Nephron progenitor cell (in vitro differentiated cells): ENCODE measurements around the gene NEK8.

Experiments
- DNase-seq: peaks from one replicate; pipeline ENCODE4 v3.0.0; 2021
- H3K27ac Mint-ChIP-seq: 2 replicates; pipeline ENCODE4 v1.8.0; 2021; ENCODE audit warnings: mild to moderate bottlenecking, moderate library complexity, mixed read lengths
- H3K27me3 Mint-ChIP-seq: 2 replicates; pipeline ENCODE4 v1.8.0; 2021; ENCODE audit warnings: mild to moderate bottlenecking, low read depth, mixed read lengths; ENCODE audit not compliant: poor library complexity
- H3K36me3 Mint-ChIP-seq: 2 replicates; pipeline ENCODE4 v1.8.0; 2021; ENCODE audit warnings: low read depth, mixed read lengths
- H3K4me1 Mint-ChIP-seq: 2 replicates; pipeline ENCODE4 v1.8.0; 2021; ENCODE audit warnings: mixed read lengths
- H3K4me3 Mint-ChIP-seq: 2 replicates; pipeline ENCODE4 v1.8.0; 2021; ENCODE audit warnings: mild to moderate bottlenecking, moderate library complexity, mixed read lengths
- H3K9me3 Mint-ChIP-seq: 2 replicates; pipeline ENCODE4 v1.8.0; 2021; ENCODE audit warnings: mild to moderate bottlenecking, moderate library complexity, mixed read lengths
- CTCF ChIP-seq: fragments of 200-600 bp; sonication (generic); IDR thresholded peaks from 2 replicates; pipeline ENCODE4 v1.5.0; 2021; ENCODE audit warnings: antibody characterized with exemption

NEK8 gene

GRCh38 chr17:28689011-28689410, 39.6 kb upstream of the NEK8 start:
- no peak overlapping the region for H3K27ac Mint-ChIP-seq
- no peaks in the 10 kb centered on the region for H3K27me3 Mint-ChIP-seq
- no peaks in the 10 kb centered on the region for H3K9me3 Mint-ChIP-seq
- DNase-seq = no peak
- H3K36me3 Mint-ChIP-seq = peaks cover 81% of the 10 kb centered on the region
- no peaks in the 10 kb centered on the region for H3K4me1 Mint-ChIP-seq
- TF ChIP-seq CTCF = no peak
- H3K4me3 Mint-ChIP-seq = no peak overlapping the region

- Mint-ChIP-seq H3K27ac (peak overlapping the region; percentile 30), H3K4me3 (no peak overlapping the region), H3K9me3 (no peaks in the 10 kb centered on the region), H3K36me3 (peaks cover 77% of the 10 kb centered on the region), H3K4me1 (no peaks in the 10 kb centered on the region), H3K27me3 (peaks cover 4% of the 10 kb centered on the region)
- TF ChIP-seq CTCF = no peak
- DNase-seq = no peak
Observed at GRCh38 chr17:28693869-28694268, 34.7 kb upstream of the NEK8 start.

GRCh38 chr17:28698253-28698941, 30.2 kb upstream of the NEK8 start:
- H3K4me1 Mint-ChIP-seq = no peaks in the 10 kb centered on the region
- peaks cover 4% of the 10 kb centered on the region for H3K27me3 Mint-ChIP-seq
- H3K4me3 Mint-ChIP-seq = no peak overlapping the region
- H3K27ac Mint-ChIP-seq = peak overlapping the region; percentile 55
- H3K9me3 Mint-ChIP-seq = no peaks in the 10 kb centered on the region
- H3K36me3 Mint-ChIP-seq = peaks cover 77% of the 10 kb centered on the region
- no peak for DNase-seq
- TF ChIP-seq CTCF = no peak

- H3K4me1 Mint-ChIP-seq = peaks cover 5% of the 10 kb centered on the region
- peaks cover 4% of the 10 kb centered on the region for H3K27me3 Mint-ChIP-seq
- H3K36me3 Mint-ChIP-seq = peaks cover 59% of the 10 kb centered on the region
- no peak overlapping the region for H3K4me3 Mint-ChIP-seq
- TF ChIP-seq CTCF = no peak
- peak overlapping the region; percentile 83 for H3K27ac Mint-ChIP-seq
- DNase-seq = no peak
- H3K9me3 Mint-ChIP-seq = no peaks in the 10 kb centered on the region
Observed at GRCh38 chr17:28700278-28700677, 28.3 kb upstream of the NEK8 start.

- no peak for TF ChIP-seq CTCF
- Mint-ChIP-seq H3K4me3 (no peak overlapping the region), H3K9me3 (no peaks in the 10 kb centered on the region), H3K36me3 (peaks cover 54% of the 10 kb centered on the region), H3K27ac (peak overlapping the region; percentile 83), H3K4me1 (peaks cover 5% of the 10 kb centered on the region), H3K27me3 (peaks cover 4% of the 10 kb centered on the region)
- DNase-seq = no peak
Observed at GRCh38 chr17:28700830-28701492, 27.6 kb upstream of the NEK8 start.
